Measurements from ENCODE around the gene SYTL1.

The SYTL1 gene

GRCh38 chr1:27349784-27350662 lies 8.2 kb downstream of the SYTL1 start:
- DNase-seq: no peak

GRCh38 chr1:27350663-27351540 lies 9.1 kb downstream of the SYTL1 start:
- no peak for DNase-seq

DNA sequence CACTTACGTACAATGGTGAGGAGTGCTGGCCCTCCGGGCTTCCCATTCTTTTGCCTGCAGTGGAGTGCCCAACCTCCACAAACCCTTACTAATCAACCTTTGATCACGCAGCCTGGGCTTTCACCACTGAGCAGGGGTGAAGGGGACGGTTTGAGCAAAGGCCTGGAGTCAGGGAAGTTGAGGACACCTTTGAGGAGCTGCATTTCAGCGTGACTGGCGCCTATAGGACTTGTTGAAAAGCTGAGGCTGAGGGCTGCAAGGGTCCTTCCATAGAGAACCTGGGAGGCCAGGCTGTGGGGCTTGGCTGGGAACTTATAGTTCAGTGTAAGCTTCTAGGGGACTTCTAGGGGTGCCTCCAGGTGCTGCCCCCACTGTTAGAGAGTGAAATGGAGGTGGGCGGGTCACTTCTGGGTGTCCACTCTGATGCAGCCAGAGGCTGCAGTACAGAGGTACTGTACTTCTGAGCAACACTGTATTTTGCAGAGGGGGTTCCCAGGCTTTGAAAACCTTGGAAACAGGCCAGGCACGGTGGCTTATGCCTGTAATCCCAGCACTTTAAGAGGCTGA lies 9.8 kb downstream of the SYTL1 start:
- no peak for DNase-seq

DNA sequence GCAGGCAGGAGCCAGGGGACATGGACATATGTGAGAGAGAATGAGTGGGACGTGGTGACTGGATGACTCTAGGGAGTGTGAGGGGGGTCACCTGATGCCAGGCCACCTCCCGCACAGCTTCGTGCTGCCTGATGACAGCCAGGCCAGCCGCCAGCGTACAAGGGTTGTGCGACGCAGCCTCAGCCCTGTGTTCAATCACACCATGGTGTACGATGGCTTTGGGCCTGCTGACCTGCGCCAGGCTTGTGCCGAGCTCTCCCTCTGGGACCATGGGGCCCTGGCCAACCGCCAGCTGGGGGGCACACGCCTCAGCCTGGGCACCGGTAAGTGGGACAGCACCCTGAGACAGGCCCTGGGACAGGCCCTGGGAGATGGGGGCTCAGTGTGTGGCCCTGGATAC lies 11.3 kb downstream of the SYTL1 start:
- DNase-seq: no peak

DNA sequence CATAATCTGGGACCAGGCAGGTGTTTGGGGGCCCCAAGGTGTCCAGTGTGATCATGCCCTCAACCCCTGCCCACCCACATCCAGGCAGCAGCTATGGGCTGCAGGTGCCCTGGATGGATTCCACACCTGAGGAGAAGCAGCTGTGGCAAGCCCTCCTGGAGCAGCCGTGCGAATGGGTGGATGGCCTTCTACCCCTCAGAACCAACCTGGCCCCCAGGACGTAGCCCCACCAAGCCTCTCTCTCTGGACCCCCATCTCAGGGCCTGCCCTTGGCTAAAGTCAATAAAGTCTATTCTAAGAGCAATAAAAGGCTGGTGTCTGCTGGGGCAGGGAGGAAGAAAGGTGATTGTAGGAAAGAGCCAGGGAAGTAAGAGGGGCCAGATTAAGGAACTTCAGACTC lies 11.8 kb downstream of the SYTL1 start:
- DNase-seq: no peak

DNA sequence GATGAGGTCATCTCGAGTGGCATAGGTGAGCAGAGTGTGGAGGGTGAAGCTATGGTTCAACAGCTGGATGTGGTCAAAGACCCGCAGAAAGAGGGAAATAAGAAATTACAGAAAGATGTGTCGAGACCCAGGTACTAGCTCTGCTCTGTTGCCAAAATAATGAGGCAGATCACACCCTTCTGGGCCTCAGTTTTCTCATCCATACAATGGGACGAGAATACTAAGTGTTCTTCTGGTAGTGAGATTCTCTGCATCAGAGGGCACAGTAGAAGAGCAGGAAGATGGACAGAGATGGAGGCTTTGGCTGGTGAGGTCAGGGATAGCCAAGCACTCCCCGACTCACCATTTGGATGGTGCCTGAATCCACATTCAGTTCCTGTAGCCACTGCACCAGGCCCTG lies 13.9 kb downstream of the SYTL1 start:
- DNase-seq: no peak

DNA sequence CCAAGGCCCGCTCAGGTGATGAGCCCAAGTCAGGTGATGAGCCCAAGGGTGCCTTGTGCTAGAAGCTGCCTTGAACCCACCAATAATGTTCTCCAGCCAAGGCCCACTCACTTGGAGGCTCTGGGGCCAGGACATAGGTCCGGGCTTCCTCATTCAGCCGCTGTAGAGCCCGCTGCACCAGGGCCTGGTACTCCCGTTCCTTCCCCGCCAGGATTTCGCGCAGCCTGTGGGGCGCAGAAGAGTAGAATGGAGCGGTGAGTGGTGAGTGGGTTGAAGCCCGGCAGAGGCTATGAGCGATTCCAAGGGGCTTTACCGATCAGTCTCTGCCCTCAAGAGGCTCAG lies 14.4 kb downstream of the SYTL1 start:
- DNase-seq: no peak

- no peak for DNase-seq
Measured at GRCh38 chr1:27356619-27357280, 14.9 kb downstream of the SYTL1 start.

GRCh38 chr1:27357281-27358037 lies 15.6 kb downstream of the SYTL1 start:
- DNase-seq: peak; percentile 72 to 81

GRCh38 chr1:27358038-27358927 lies 16.5 kb downstream of the SYTL1 start:
- no peak for DNase-seq

DNA sequence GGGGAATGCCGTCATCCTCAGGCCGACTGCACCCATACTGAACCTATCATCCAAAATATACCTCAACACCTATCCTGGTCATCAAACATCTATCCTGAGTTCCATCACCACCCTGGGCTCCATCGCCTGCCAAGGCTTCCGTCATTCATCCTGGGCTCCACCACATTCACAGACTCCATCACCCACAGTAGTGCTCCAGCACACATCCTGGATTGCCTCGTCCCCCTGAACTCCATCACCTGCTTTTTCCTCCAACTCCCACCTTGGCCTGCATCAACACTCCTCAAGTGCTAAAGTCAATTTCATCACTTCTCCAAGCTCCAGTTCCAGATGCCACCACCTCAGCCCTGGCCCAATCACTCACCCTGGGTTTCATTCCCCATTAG lies 17.1 kb downstream of the SYTL1 start:
- DNase-seq: no peak

- DNase-seq: no peak
Measured at GRCh38 chr1:27359822-27360158, 18.0 kb downstream of the SYTL1 start.

DNA sequence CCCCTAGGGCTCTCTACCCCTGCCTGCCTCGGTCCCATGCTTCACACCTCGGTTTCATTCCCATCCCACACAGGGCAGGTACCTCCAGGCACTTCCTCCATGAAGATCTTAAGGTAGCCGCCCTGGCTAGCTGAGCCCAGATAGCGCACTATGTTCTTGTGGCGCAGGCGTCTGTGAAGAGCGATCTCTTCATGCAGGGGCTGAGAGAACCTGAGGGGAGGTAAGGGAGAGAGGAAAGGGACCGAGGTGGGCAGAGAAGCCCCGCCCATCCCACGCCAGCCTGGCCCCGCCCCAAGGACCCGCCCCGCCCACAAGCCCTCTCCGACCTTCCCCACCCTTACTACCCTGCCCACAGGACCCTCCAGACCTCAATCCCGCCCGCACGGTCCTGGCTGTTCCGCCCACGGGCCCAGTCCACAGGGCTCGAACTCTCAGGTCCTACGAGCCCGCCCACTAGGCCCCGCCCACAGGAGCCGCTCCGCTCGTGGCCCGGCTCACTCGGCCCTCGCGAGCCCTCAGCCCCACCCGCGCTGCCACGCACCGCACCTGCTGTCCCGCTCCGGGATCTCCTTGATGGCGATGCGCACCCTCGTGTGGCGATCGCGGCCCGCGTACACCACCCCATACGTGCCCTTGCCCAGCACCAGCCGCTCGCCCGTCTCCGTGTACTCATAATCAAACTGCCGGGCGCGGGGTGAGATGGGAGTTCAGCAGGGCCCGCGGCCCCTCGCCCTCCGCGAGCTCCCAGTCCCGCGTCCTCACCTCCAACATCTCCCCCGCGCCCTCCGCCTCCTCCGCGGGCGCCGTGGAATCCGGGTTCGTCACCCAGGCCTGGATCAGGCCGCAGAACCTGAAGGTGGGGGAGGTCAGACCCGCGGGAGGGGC lies 18.6 kb downstream of the SYTL1 start:
- peak; percentile 22 to 27 for DNase-seq

DNA sequence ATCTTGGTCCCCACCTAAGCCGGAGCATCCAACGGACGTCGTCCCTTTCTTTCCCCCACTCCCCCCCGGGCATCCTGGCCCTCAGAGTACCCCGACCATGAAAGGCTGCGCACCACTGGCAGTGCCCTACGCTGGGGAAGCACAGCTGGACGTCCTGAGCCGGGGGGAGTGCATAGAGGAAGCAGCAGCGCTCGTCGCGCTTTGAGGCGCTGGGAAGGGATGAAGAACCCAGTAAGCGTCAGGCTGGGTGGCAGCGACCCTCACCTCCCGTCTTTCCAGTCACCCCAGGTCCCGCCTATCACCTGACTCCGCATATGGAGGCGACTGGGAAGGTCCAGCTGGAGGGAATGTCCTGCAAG lies 19.2 kb downstream of the SYTL1 start:
- DNase-seq: no peak

- DNase-seq: no peak
Measured at GRCh38 chr1:27361553-27361952, 19.7 kb downstream of the SYTL1 start.

GRCh38 chr1:27363766-27364695 lies 22.2 kb downstream of the SYTL1 start:
- no peak for DNase-seq

GRCh38 chr1:27364696-27365371 lies 23.0 kb downstream of the SYTL1 start:
- DNase-seq: no peak

- DNase-seq: peak; percentile 77 to 79
Measured at GRCh38 chr1:27365372-27366112, 23.7 kb downstream of the SYTL1 start.
